GM19351 (cell line): Measurements from ENCODE around the gene C1QL4.
"Not testable (repeated sequence)": the region's sequence is repeated elsewhere in the genome, so short reads cannot be mapped to it uniquely, and the experiment has no call there.

ENCODE experiments used
- ATAC-seq: cut with Tn5 transposase; IDR thresholded peaks from one replicate; pipeline ENCODE4 v1.9.1; 2021; ENCODE audit warnings: mild to moderate bottlenecking, moderate library complexity; ENCODE audit not compliant: unreplicated experiment

Gene C1QL4

DNA sequence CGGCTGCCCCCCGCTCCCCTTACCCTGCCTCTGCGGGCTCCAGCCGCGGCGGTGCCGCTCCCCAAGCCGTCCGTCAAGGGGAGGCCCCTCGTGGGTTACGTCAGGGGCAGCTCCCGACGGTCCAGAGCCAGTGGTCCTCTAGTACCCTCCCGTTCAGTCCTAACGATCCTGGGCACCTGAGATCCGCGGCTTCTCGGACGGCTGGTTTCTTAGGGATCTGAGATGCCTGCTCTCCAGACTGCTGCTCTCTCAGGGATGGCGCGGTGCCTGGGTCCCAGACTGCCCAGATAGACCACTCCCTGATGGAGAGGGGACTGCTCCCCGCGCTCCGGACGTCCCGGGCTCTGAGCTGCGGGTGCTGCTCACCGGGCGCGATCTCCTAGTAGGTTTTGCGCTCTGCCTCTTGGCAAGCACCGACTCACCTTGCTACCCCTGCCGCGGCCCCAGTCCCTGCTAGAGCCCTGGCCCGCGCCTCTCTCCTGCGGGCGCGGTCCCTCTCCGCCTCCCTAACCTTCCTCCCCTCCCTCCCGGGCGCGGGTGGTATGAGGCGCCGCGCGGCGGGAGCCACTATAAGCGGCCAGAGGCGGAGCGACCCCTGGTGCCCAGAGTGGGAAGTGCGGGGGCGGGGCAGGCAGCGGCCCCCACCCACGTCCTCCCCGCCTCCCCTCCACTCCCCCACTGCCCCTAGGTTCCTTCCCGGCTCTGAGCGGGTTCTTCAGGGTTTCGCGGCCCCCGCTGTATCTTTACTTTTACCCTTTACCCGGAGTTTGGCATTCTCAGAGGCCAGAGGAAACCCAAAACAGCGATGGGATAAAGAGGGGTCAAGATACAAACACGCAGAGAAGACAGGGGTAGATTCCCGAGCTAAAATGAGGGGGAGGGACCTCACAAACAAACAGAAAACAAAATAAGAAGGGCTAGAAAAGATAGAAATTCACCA lies at the start of gene C1QL4:
TSS of gene C1QL4 (minus strand) at position 544 of the 940 bp plus-strand sequence. CDS start 711 bp downstream, outside the sequence.
- peak; percentile 72 for ATAC-seq

DNA sequence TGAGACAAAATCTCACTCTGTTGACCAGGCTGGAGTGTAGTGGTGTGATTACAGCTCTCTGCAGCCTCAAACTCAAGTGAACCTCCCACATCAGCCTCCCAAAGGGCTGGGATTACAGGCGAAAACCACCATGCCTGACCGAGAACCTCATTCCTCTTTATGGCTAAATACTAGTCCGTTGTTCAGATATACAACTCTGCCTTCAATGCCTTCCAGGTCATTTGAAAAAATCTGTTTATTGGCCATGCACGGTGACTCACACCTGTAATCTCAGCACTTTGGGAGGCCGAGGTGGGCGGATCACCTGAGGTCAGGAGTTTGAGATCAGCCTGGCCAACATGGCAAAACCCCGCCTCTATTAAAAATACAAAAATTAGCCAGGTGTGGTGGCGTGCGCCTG lies 43.2 kb upstream of the C1QL4 start:
- ATAC-seq = not testable (repeated sequence)

DNA sequence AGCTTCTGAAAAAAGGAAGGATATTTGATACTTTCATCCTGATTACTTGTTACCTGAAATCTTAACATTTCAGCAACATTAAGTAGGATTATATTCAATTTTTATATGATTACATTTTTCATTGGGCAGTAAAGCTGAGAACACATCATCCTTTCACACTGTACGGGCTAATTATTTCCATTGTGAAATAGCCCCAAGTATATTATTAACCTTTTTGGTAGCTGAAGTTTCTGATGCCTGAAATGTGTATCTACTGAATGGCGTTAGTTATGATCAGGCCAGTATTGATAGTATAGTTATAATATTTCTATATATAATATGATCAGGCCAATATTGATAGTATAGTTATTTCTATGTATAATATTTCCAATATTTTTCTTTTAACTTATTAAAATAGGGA lies 40.4 kb upstream of the C1QL4 start:
- no peak for ATAC-seq

DNA sequence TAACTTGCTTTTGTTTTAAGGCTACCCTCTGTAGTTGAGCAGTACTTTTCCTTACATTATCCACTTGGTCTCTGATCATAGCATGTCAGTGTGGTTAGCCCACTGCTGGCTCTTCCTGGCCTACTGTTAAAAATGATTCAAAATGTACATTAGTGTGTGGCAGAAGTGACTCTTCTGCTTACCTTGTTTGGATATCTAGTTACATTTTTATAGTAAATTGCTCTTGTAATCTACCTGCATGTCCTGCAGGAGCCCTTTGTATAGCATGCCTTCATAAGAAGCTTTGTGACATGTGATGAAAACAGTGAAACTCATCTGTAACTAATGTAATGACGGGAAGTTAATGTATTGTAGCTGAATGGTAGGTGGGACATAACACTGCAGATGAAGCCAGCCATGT lies 38.4 kb upstream of the C1QL4 start:
- ATAC-seq = no peak

DNA sequence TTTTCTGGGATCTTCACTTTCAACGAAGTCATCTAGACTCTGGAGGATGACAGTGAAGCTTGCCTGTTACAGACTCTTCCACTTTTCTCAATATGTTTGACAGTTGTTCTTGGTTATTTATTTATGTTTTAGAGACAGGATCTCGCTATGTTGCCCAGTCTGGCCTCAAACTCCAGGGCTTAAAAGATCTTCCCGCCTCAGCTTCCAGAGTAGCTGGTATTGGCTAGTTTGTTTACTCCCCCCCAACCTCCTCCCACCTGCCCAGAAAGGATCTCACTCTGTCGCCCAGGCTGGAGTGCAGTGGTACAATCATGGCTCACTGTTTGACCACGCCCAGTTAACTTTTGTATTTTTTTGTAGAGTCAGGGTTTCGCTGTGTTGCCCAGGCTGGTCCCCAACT lies 33.6 kb upstream of the C1QL4 start:
- ATAC-seq = no peak

DNA sequence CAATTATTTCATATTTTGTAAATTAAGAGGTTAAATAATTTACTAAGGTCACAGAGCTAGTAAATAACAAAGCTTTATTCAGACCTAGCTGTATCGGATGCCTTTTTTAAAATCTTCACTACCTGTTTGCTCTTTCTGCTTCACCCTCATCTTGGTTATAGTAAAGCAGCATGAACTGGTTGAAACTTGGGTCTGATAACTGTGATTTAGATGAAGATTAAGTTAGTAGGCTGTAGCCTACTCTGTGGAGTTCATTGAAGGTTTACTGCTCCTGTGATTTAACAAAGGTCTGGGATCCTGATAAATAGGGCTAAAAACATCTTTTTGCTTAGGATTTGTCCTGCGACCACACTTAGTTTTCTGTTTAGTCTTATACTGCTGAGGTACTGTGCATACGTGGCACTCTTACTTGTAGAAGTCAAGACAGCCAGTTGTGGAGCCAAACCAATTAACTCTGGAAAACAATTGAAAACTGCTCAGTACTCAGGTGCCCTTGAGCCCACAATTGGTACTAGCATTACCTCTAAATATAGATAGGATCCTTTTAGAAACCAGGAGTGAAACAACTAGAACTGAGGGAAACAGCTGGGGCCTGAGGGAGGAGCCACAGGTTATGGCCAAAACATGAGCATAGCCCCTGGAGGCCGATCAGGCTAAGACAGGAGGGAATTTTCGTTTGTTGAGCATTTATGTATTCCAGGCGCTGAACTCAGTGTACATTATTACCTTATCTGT lies 32.6 kb upstream of the C1QL4 start:
- peak; percentile 53 for ATAC-seq

DNA sequence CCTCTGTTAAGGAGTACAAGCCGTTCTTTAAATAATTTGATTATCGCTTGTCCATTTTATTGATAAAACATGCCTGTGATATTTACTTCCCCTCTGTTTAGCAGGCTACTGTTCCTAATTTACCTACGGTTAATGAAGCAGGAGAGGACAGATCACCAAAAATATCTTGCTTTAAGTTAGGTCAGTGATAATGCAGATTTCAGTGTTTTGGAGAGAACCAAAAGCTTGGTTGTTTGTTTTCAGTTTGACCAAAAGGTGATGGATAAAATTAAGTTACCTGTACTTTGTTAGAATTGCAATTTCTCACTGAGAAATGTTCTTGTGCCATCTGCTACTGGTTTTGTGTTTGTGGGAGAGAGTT lies 31.2 kb upstream of the C1QL4 start:
- no peak for ATAC-seq

DNA sequence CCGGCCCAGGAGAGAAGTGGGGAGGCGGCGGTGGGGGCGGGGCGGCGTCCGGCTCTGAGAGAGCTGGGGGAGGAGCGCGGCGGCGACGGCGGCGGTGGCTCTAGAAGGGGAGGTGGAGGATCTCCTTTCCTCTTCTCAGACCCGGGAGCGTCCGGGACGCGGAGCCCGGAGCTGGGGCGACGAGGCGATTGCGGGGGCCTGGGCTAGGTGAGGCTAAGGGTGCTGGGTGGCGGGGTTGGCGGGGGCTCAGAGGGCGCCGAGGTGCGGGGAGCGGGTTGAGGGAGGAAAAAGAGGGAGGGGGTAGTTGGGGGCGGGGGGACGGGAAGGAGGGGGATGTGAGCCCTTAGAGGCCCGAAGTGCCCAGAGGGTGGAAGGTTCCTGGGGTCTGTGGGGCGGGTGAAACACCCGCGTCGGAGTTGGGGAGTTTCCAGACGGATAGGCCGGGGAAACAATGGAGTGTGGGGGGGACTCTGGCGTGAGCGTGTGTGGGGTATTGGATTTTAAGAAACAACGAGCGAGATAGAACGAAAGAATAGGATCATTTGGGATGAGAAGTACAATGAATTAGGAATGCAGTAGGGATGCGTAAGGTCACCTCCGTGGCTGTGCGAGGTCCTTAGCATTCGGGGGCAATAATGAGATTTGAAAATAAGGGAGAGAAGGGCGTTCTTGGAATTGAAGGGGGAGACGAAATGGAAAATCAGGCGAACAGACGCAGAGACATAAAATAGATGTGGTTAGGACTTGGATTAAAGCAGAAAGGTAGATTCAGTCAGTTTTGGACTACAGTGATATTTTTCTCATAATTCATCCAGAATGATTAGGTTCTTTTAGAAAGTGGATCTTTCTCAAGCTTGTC lies 30.6 kb upstream of the C1QL4 start, which contains the start of gene SPATS2:
TSS of gene SPATS2 (plus strand) at position 82 of the 859 bp plus-strand sequence. CDS start 93,551 bp downstream, outside the sequence.
- no peak for ATAC-seq

DNA sequence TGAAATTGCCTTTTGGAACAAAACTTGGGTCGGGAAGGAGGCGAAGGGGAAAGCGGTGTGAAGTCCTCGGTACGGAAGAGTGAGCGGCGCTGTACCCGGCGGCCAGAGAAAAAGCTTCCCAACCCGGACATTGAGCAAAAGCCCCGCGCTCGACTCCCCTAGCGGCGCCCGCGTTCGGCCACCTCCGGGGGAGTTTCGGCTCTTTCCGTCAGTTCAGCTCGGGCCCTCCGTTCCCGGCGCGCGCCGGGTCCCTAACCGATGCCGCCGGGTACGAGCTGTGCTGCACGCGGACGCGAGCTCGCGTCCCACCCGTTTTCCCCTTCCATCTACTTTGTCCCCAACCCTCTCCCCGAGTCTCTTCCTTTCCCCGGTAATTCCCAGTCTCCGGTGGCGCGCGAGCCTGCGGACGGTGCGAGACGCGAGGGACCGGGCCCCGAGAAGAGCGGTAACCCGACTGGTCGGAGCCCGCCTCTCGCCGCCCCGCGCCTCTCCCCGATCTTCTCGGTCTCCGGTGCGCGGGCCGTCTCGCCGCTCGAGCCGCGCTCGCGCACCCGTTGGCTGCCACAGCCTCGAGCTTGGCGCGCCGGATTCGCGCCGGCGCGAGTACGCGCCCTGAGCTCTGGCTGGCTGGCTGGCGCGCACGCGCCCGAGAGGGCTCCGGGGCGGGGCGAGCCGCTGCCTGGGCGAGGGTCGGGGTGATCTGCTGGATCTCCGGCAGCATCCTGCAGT lies 29.8 kb upstream of the C1QL4 start:
- peak; percentile 67 for ATAC-seq

DNA sequence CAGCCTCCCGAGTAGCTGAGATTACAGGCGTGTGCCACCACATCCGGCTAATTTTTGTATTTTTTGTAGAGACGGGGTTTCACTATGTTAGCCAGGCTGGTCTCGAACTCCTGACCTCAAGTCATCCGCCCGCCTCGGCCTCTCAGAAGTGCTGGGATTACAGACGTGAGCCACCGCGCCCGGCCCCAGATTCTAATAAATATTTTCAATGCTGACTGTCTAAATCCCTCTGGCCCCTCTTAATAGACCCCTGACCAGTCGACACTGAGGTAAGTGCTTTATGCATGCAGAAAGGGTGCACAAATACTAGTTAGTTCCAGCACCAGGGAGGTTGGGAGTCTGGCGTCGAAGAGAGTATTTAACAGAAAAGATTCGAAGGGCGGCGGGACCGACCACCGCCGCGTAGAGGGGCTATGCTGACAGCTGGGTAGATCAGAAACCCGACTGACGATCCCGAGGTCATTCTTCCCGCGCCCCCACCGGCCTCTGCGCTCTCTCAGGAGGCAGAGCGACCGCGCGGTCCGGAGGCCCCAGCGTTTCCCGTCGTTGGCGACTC lies 29.2 kb upstream of the C1QL4 start:
- ATAC-seq = peak; percentile 5

DNA sequence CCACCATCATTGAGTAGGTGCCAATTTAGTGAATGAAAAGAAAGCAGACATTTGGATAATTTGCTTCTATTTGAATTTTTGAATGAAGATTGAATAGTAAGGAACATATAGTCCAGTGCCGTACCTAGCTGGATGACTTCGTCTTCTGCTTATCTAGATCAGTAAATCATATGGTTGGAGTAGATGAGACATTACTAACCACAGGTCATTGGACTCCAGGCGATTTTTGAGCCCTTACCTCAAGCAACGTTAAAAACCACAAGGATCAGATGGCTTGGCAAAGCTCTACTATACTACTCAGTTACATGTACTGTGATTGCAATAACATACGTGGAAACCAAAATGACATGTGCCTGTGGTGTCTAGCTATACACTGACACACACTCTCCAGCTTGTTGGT lies 28.6 kb upstream of the C1QL4 start:
- ATAC-seq = no peak

DNA sequence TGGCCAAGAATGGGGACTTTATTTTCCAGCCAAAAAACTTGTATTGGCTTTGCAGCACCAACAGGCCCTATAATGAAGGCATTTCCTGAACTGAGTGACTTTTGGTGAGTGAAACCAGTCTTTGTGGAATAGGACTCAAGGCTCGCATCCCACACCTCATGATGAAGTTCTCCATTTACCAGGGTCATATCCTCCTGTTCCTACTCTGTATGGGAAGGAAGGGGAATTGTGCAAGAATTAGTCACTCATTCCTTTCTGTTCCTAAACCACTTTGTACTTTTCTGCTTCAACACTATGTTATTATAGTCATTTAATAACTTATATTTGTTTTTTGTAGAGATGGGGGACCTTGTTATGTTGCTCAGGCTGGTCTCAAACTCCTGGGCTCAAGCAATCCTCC lies 28.0 kb upstream of the C1QL4 start:
- ATAC-seq = no peak

DNA sequence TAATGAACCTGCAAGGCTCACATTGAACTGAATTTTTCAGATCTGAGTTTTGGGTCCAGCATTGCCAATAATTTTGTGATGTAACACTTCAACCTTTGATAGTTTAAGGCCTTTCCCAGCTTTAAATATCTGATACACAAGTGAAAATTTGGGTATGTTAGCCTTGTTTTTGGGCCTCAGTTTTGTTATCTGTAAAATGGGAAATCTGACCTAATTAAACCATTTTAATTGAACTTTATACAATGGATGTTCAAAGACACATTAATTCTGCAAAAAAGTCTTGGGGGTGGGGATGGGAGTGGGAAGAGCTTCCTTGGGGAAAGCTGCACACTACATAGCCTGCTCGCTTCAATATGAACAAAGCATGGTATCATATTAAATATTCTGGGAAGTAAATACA lies 25.1 kb upstream of the C1QL4 start:
- no peak for ATAC-seq

DNA sequence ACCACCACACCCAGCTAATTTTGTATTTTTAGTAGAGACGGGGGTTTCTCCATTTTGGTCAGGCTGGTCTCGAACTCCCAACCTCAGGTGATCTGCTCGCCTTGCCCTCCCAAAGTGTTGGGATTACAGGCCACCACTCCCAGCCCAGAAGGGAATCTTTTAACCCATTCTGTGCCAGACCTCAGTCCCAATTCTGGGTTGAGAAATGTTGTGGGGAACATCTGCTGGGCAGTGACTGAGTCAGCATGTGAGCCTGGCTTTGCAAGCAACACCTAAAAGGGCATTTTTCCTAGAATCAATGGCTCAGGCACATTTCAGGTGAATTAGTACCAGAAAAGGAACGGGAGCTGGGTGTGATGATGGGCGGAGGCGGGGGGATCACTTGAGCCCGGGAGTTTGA lies 22.7 kb upstream of the C1QL4 start:
- no peak for ATAC-seq

DNA sequence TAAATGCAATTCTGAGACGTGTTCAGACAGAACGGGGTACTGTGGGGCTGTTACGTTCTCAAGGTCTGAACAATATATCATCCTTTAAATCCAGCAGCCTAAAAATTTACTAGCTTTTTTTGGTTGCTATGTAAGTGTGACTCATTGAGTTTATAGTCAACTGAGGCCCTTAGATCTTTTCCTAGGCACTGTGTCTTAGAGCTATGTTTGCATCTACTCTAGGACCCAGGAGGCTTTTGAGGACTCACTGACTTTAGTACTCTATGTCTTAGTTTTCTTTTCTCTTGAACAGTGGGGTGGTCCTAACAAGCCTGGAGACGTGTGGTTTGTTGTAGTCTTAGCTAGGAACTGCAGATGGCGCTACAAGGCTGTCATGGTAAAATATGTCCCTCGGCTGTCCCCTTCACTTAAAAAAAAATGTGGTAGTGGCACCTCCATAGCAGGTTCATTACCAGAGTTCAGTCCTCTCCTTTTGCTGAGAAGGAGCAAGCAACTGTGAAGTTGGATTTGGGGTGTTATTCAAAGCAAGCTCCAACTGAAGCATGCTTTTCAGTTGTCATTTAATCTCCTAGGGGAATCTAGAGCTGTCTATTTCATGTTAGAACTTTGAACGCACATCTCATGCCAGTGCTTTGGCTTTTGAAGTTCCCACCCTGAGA lies 21.6 kb upstream of the C1QL4 start:
- no peak for ATAC-seq

DNA sequence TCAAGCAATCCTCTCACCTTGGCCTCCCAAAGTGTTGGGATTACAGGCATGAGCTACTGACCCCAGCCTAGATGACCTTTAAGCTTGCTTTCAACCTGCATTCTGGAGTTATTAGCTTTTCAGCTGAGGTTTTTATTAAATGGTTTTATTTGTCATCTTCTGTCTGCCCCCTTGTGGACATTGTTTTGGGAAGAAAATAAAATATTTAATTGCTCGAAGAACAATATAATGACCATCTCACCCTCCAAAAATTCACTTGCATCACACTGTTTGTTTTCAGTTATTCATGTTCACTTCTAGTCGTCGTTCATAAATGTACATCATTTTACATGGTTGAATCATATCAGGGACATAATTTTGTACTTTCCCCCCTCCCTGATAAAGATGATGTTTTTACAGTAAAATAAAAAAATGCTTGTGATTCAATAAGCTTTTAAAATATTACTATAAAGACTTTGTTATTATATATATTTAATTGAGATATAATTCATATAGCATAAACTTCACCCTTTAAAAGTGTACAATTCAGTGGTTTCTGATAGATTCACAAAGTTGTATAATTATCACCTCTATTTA lies 20.2 kb upstream of the C1QL4 start:
- no peak for ATAC-seq

DNA sequence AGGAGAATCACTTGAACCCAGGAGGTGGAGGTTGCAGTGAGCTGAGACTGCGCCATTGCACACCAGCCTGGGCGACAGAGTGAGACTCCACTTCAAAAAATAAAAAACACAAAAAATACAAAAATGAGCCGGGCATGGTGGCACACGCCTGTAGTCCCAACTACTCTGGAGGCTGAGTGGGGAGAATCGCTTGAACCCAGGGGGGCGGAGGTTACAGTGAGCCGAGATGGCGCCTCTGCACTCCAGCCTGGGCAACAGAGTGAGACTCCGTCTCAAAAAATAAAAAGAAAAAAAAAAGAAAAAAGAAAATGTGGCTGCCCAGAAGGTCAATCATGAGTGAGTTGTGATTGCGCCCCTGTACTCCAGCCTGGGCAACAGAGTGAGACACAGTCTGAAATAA lies 18.9 kb upstream of the C1QL4 start:
- ATAC-seq = no peak

DNA sequence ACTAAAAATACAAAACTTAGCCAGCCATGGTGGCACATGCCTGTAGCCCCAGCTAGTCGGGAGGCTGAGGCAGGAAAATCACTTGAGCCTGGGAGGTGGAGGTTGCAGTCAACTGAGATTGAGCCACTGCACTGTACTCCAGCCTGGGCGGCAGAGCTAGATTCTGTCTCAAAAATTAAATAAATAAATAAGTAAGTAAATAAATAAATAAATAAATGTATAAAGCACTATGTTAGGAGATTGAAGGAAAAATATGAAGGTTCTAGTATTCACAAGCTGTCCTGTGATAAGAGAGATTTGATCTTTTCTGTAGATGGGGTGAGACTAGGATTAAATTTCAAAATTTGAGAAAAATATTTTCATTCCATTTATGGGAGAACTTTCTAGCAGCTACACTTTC lies 15.4 kb upstream of the C1QL4 start:
- no peak for ATAC-seq

DNA sequence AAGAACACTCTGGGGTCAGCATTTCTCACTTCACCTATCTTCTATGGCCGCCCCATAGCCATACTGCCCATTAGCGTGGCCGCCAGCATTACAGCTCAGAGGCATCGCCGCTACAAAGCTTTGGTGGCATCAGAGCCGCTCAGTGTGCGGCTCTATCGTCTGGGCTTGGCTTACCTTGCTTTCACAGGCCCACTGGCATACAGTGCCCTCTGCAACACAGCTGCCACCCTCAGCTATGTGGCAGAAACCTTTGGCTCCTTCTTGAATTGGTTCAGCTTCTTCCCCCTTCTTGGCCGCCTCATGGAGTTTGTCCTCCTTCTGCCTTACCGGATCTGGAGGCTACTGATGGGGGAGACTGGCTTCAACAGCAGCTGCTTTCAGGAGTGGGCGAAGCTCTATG lies 12.3 kb upstream of the C1QL4 start:
- ATAC-seq = no peak
